CD14-positive monocyte (primary cell): ENCODE data around the gene REC8. TPM values are rescaled to one million over a fixed set of nuclear protein-coding genes. Genes with fewer than 3 reads are reported as not detected.

ENCODE experiments used
- DNase-seq, 3 donors: peaks; one replicate each; pipeline ENCODE4 v3.0.0-alpha.2; 2011 to 2022
- H2AFZ ChIP-seq: 2 replicates; pipeline ENCODE4 v1.6.0; 2012; ENCODE audit warnings: mild to moderate bottlenecking, low read depth, low read length, inconsistent platforms; ENCODE audit not compliant: insufficient read depth, poor library complexity, severe bottlenecking
- H3K27ac ChIP-seq, 2 donors: 1 replicate in 1 of 2; 2 replicates in 1 of 2; pipeline ENCODE4 v1.5.1; 2012 to 2013; ENCODE audit warnings: low read length in 2 of 2, control low read depth in 1 of 2, inconsistent platforms in 1 of 2, low read depth in 1 of 2, mild to moderate bottlenecking in 1 of 2
- H3K27me3 ChIP-seq, 2 donors: one replicate each; pipeline versions ENCODE4 v1.6.0 to v1.6.1; 2011 to 2013; ENCODE audit warnings: low read length in 2 of 2; ENCODE audit not compliant: control insufficient read depth in 2 of 2, insufficient read depth in 2 of 2
- H3K36me3 ChIP-seq, 2 donors: replicated peaks in 1 of 2; 1 replicate in 1 of 2; 2 replicates in 1 of 2; pipeline versions ENCODE4 v1.5.1 to v1.6.1; 2012 to 2013; ENCODE audit warnings: low read length in 2 of 2, control low read depth in 1 of 2, inconsistent platforms in 1 of 2, mild to moderate bottlenecking in 1 of 2; ENCODE audit not compliant: insufficient read depth in 2 of 2, control insufficient read depth in 1 of 2
- H3K4me1 ChIP-seq, 2 donors: 1 replicate in 1 of 2; 2 replicates in 1 of 2; pipeline versions ENCODE4 v1.5.1 to v1.6.1; 2012 to 2013; ENCODE audit warnings: low read length in 2 of 2, control low read depth in 1 of 2, inconsistent platforms in 1 of 2, mild to moderate bottlenecking in 1 of 2, moderate library complexity in 1 of 2; ENCODE audit not compliant: insufficient read depth in 2 of 2, control insufficient read depth in 1 of 2
- H3K4me2 ChIP-seq: replicated peaks from 2 replicates; pipeline ENCODE3; 2012; ENCODE audit warnings: low read length, moderate library complexity, mild to moderate bottlenecking; ENCODE audit not compliant: poor library complexity, severe bottlenecking; ENCODE audit errors: extremely low read depth
- H3K4me3 ChIP-seq, 3 experiments: fragments of 200-600 bp in 1 of 3; sonication (generic) in 1 of 3; replicated peaks in 1 of 3; 1 replicate in 2 of 3; 2 replicates in 1 of 3; pipeline ENCODE4 v1.5.1; 2011 to 2013; ENCODE audit warnings: low read length in 3 of 3, mild to moderate bottlenecking in 3 of 3, control low read depth in 2 of 3, low read depth in 2 of 3, inconsistent platforms in 1 of 3, moderate library complexity in 1 of 3
- H3K79me2 ChIP-seq: 2 replicates; pipeline ENCODE4 v1.6.0; 2012; ENCODE audit warnings: mild to moderate bottlenecking, control low read depth, inconsistent platforms, low read length, moderate library complexity; ENCODE audit not compliant: insufficient read depth
- H3K9ac ChIP-seq: 2 replicates; pipeline ENCODE4 v1.6.0; 2017; ENCODE audit warnings: low read length, mild to moderate bottlenecking; ENCODE audit not compliant: insufficient read depth, poor library complexity, severe bottlenecking
- H3K9me3 ChIP-seq, 2 donors: replicated peaks in 1 of 2; 1 replicate in 1 of 2; 2 replicates in 1 of 2; pipeline versions ENCODE4 v1.5.1 to v1.6.1; 2012 to 2013; ENCODE audit warnings: low read length in 2 of 2, control low read depth in 1 of 2; ENCODE audit not compliant: control insufficient read depth in 1 of 2, insufficient read depth in 1 of 2
- H4K20me1 ChIP-seq: 2 replicates; pipeline ENCODE4 v1.6.0; 2012; ENCODE audit warnings: mild to moderate bottlenecking, low read length, control low read depth, moderate library complexity; ENCODE audit not compliant: insufficient read depth
- H3K27ac Mint-ChIP-seq, 7 donors: one replicate each; pipeline ENCODE4 v1.8.0; 2020; ENCODE audit warnings: mild to moderate bottlenecking in 7 of 7, mixed read lengths in 7 of 7, moderate library complexity in 6 of 7, inconsistent platforms in 2 of 7
- H3K27me3 Mint-ChIP-seq, 3 donors: one replicate each; pipeline ENCODE4 v1.8.0; 2021 to 2022; ENCODE audit warnings: low read depth in 3 of 3, mild to moderate bottlenecking in 3 of 3, mixed read lengths in 3 of 3, moderate library complexity in 3 of 3, inconsistent platforms in 1 of 3
- H3K36me3 Mint-ChIP-seq, 2 donors: one replicate each; pipeline ENCODE4 v1.8.0; 2020; ENCODE audit warnings: mixed read lengths in 2 of 2, inconsistent platforms in 1 of 2, mild to moderate bottlenecking in 1 of 2
- H3K4me1 Mint-ChIP-seq: one replicate; pipeline ENCODE4 v1.8.0; 2020; ENCODE audit warnings: mild to moderate bottlenecking, mixed read lengths
- H3K4me3 Mint-ChIP-seq, 2 donors: one replicate each; pipeline ENCODE4 v1.8.0; 2020; ENCODE audit warnings: mild to moderate bottlenecking in 2 of 2, mixed read lengths in 2 of 2, moderate library complexity in 1 of 2
- H3K9me3 Mint-ChIP-seq, 7 donors: one replicate each; pipeline ENCODE4 v1.8.0; 2020 to 2022; ENCODE audit warnings: mixed read lengths in 7 of 7, mild to moderate bottlenecking in 6 of 7, moderate library complexity in 6 of 7, inconsistent platforms in 2 of 7
- CTCF ChIP-seq: fragments of 200-600 bp; IDR thresholded peaks from one replicate; pipeline ENCODE4 v1.8.0; 2022; ENCODE audit warnings: antibody characterized with exemption, mild to moderate bottlenecking
- WGBS: methylation state at CpG from one replicate; pipeline ENCODE4 v1.1.5; 2013; ENCODE audit warnings: missing lambda C conversion rate; ENCODE audit not compliant: insufficient coverage; 5-methylcytosine and 5-hydroxymethylcytosine counted together
- intact Hi-C, 2 donors: fragments of 100-400 bp; cut with micrococcal nuclease; formaldehyde crosslinking; loops; one replicate each; pipeline versions ENCODE4 v1.15.0 to v1.15.1; 2023
- polyA plus RNA-seq, 3 donors: library from polyadenylated mRNA; depleted of rRNA in 1 of 3; unstranded in 2 of 3; stranded (reverse) in 1 of 3; fragments of 300-500 nt in 2 of 3; fragments of >200 nt in 1 of 3; fragmentation: Illumina TruSeq in 2 of 3; gene quantifications; 1 replicate in 2 of 3; 2 replicates in 1 of 3; pipeline ENCODE4 v1.2.3, GENCODE V29; 2012 to 2021

Gene REC8
- polyA plus RNA-seq, 3 donors, result 1.4 to 46.4 (median 2.3) TPM

GRCh38 chr14:24181371-24182077, 9.6 kb downstream of the REC8 start:
- no peak overlapping the region for H3K27ac ChIP-seq
- H3K4me2 ChIP-seq, result no peak overlapping the region
- no peak overlapping the region for H2AFZ ChIP-seq
- no peaks in the 10 kb centered on the region for H3K27me3 ChIP-seq
- Mint-ChIP-seq H3K27me3 (peaks cover 0 to 1% (median 0%) of the 10 kb centered on the region in 3 donors), H3K36me3 (peaks cover 77 to 98% of the 10 kb centered on the region in 2 donors), H3K9me3 (no peaks in the 10 kb centered on the region), H3K27ac (peak overlapping the region in 3 of 7 donors; percentile 28 to 68 (median 42)), H3K4me1 (no peaks in the 10 kb centered on the region), H3K4me3 (no peak overlapping the region)
- H3K9me3 ChIP-seq, result no peaks in the 10 kb centered on the region
- H3K4me3 ChIP-seq, result no peak overlapping the region
- H3K79me2 ChIP-seq, result no peaks in the 10 kb centered on the region
- H4K20me1 ChIP-seq, result no peaks in the 10 kb centered on the region
- H3K9ac ChIP-seq, result no peak overlapping the region
- peaks cover 68 to 98% of the 10 kb centered on the region in 2 donors for H3K36me3 ChIP-seq
- no peaks in the 10 kb centered on the region for H3K4me1 ChIP-seq
- WGBS, result 97% methylated on average over 18 of the region's 19 CpGs
- DNase-seq, result no peak
- no peak for TF ChIP-seq CTCF
- intact Hi-C loops, result no loop called here

GRCh38 chr14:24182110-24182882, 10.4 kb downstream of the REC8 start:
- peak overlapping the region in 3 of 7 donors; percentile 68 to 78 (median 68) for H3K27ac Mint-ChIP-seq
- H3K27ac ChIP-seq, result no peak overlapping the region
- no peak overlapping the region for H2AFZ ChIP-seq
- intact Hi-C loops, result no loop called here
- H3K4me3 Mint-ChIP-seq, result no peak overlapping the region
- DNase-seq, result no peak
- H3K79me2 ChIP-seq, result no peaks in the 10 kb centered on the region
- WGBS, result 96% methylated on average over 10 of the region's 14 CpGs
- no peaks in the 10 kb centered on the region for H3K27me3 ChIP-seq
- H3K4me3 ChIP-seq, result no peak overlapping the region
- peaks cover 77 to 94% of the 10 kb centered on the region in 2 donors for H3K36me3 Mint-ChIP-seq
- peaks cover 61 to 91% of the 10 kb centered on the region in 2 donors for H3K36me3 ChIP-seq
- H3K4me2 ChIP-seq, result no peak overlapping the region
- no peak overlapping the region for H3K9ac ChIP-seq
- TF ChIP-seq CTCF, result no peak
- no peaks in the 10 kb centered on the region for H3K9me3 ChIP-seq
- peaks cover 0 to 3% (median 1%) of the 10 kb centered on the region in 3 donors for H3K27me3 Mint-ChIP-seq
- H3K4me1 Mint-ChIP-seq, result peaks cover 2% of the 10 kb centered on the region
- H4K20me1 ChIP-seq, result no peaks in the 10 kb centered on the region
- no peaks in the 10 kb centered on the region for H3K9me3 Mint-ChIP-seq
- no peaks in the 10 kb centered on the region for H3K4me1 ChIP-seq
